Lower leg skin (tissue), 4 donors: Measurements from ENCODE around the gene TCF7L2. TPM values are rescaled to one million over a fixed set of nuclear protein-coding genes. Genes with fewer than 3 reads are reported as not detected.

Experiments
- DNase-seq, 2 donors: peaks; one replicate each; pipeline ENCODE4 v3.0.0-alpha.2; 2019; ENCODE audit warnings: low spot score in 2 of 2
- H3K4me3 ChIP-seq: fragments of 200-600 bp; sonication (generic); 2 replicates; pipeline ENCODE4 v1.5.1; 2017; ENCODE audit warnings: mild to moderate bottlenecking, low read depth; ENCODE audit not compliant: poor library complexity, severe bottlenecking
- CTCF ChIP-seq, 3 donors: fragments of 450-650 bp; IDR thresholded peaks; one replicate each; pipeline ENCODE4 v1.5.1; 2016; ENCODE audit warnings: antibody characterized with exemption in 3 of 3, mild to moderate bottlenecking in 3 of 3, moderate library complexity in 2 of 3
- POLR2A ChIP-seq, 2 donors: fragments of 450-650 bp; IDR thresholded peaks; one replicate each; pipeline ENCODE4 v1.6.1; 2016 to 2017; ENCODE audit warnings: antibody characterized with exemption in 2 of 2, mild to moderate bottlenecking in 1 of 2, moderate library complexity in 1 of 2
- WGBS, 2 donors: methylation state at CpG; one replicate each; pipeline ENCODE4 v1.1.5; 2018; 5-methylcytosine and 5-hydroxymethylcytosine counted together
- intact Hi-C: fragments of 100-400 bp; cut with DNase I; formaldehyde crosslinking; loops from one replicate; pipeline ENCODE4 v1.15.0; 2023; ENCODE audit warnings: low total_unique reads
- total RNA-seq, 4 donors: library from RNA; depleted of rRNA; stranded (reverse); fragments of >200 nt; gene quantifications; one replicate each; pipeline ENCODE4 v1.1.0, GENCODE V29; 2016

TCF7L2 gene
- total RNA-seq, 4 donors from 2014 or later: 5.6 to 23.1 (median 16.2) TPM

GRCh38 chr10:113078282-113078907, 128.3 kb downstream of the TCF7L2 start:
- H3K4me3 ChIP-seq: no peak overlapping the region
- no peak for DNase-seq
- no peak for TF ChIP-seq CTCF (IDR thresholded peaks at IDR 0.05)
- no peak for TF ChIP-seq POLR2A (IDR thresholded peaks at IDR 0.05)
- intact Hi-C loops: no loop called here
- 90 to 95% methylated on average over 4 of the region's 4 CpGs for WGBS, 2 donors

- intact Hi-C loops: no loop called here
- WGBS, 2 donors: 62 to 68% methylated on average over 8 of the region's 8 CpGs
- no peak for DNase-seq
- TF ChIP-seq POLR2A (IDR thresholded peaks at IDR 0.05) (no peak), CTCF (IDR thresholded peaks at IDR 0.05) (no peak)
- no peak overlapping the region for H3K4me3 ChIP-seq
These were observed 130.2 kb downstream of the TCF7L2 start for GRCh38 chr10:113080061-113080924.

GRCh38 chr10:113080925-113081229, 130.8 kb downstream of the TCF7L2 start:
- no peak for DNase-seq

GRCh38 chr10:113084031-113084430, 134.0 kb downstream of the TCF7L2 start:
- no peak for DNase-seq
- TF ChIP-seq POLR2A (IDR thresholded peaks at IDR 0.05): no peak
- TF ChIP-seq CTCF (IDR thresholded peaks at IDR 0.05): no peak
- intact Hi-C loops: no loop called here
- 92 to 93% methylated on average over 4 of the region's 4 CpGs for WGBS, 2 donors
- H3K4me3 ChIP-seq: no peak overlapping the region

More at GRCh38 chr10:113080925-113081229, 130.8 kb downstream of the TCF7L2 start:
- no peak for TF ChIP-seq CTCF (IDR thresholded peaks at IDR 0.05)
- TF ChIP-seq POLR2A (IDR thresholded peaks at IDR 0.05): no peak
- intact Hi-C loops: no loop called here
- 79 to 96% methylated on average over 2 of the region's 2 CpGs for WGBS, 2 donors
- H3K4me3 ChIP-seq: no peak overlapping the region

- 95 to 97% methylated on average over 4 of the region's 4 CpGs for WGBS, 2 donors
- no peak overlapping the region for H3K4me3 ChIP-seq
- intact Hi-C loops: no loop called here
- DNase-seq: no peak
- TF ChIP-seq CTCF (IDR thresholded peaks at IDR 0.05) (no peak), POLR2A (IDR thresholded peaks at IDR 0.05) (no peak)
These were observed 135.7 kb downstream of the TCF7L2 start for GRCh38 chr10:113085776-113086175.
